Neural progenitor cell (in vitro differentiated cells): ENCODE data around the gene PAK4.

Experiments used
- EZH2 ChIP-seq: fragments of 200-600 bp; sonication (generic); IDR thresholded peaks from 2 replicates; pipeline ENCODE4 v1.6.1; 2017; ENCODE audit warnings: antibody characterized with exemption, mild to moderate bottlenecking, moderate library complexity
- EZH2phosphoT487 ChIP-seq: fragments of 200-600 bp; sonication (generic); IDR thresholded peaks from 2 replicates; pipeline ENCODE4 v1.6.1; 2017; ENCODE audit warnings: antibody characterized with exemption
- TF ChIP-seq, protein P1 (sequence below): fragments of 200-600 bp; sonication (generic); IDR thresholded peaks from 2 replicates; pipeline ENCODE4 v1.5.1; 2017; ENCODE audit warnings: antibody characterized with exemption, mild to moderate bottlenecking

DNA sequence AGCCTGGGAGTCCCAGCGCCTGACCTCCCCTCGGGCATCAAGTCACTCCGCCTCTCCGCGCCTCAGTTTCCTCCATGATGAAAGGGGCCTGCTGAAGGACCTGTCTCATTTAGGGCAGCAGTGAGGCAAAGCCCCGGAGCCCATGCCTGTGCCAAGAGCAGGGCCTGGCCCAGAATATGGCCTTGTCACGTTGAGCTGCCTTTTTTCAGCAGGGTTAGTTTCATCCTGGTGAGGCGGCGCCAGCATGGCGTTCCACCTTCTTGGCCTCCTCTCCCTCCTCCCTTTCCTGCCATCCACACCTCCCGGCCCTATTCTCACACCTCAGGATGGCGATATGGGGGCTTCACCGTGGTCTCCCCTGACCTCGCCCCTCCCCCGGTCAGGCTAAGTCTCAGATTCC is 30.2 kb downstream of the PAK4 start:
- TF ChIP-seq, protein P1, sequence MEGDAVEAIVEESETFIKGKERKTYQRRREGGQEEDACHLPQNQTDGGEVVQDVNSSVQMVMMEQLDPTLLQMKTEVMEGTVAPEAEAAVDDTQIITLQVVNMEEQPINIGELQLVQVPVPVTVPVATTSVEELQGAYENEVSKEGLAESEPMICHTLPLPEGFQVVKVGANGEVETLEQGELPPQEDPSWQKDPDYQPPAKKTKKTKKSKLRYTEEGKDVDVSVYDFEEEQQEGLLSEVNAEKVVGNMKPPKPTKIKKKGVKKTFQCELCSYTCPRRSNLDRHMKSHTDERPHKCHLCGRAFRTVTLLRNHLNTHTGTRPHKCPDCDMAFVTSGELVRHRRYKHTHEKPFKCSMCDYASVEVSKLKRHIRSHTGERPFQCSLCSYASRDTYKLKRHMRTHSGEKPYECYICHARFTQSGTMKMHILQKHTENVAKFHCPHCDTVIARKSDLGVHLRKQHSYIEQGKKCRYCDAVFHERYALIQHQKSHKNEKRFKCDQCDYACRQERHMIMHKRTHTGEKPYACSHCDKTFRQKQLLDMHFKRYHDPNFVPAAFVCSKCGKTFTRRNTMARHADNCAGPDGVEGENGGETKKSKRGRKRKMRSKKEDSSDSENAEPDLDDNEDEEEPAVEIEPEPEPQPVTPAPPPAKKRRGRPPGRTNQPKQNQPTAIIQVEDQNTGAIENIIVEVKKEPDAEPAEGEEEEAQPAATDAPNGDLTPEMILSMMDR: no peak
- TF ChIP-seq EZH2phosphoT487 (no peak), EZH2 (no peak)
